Measurements from ENCODE around the gene HGFAC.

HGFAC gene

DNA sequence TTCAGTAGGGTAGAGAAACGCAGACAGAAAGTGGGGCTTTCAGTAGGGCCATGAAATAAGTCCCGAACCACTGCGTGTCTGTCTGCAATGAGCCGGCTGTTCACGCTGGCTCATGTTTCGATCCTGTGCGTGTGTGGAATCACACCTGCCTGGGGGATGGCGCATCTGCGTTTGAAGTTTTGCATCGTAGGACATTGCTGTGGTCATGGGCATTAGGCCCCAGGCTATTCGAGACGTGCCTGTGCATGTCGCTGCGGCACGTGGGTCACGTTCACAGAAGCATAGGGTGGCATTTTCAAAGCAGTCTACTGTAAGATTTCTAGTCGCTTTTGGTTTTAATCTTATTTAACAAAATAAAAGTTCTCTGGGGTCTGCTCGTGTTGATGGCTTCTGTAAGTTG is 25.5 kb upstream of the HGFAC start:
- H3K4me3 ChIP-seq (ENCODE audit: low read depth, low read length) = no peak overlapping the region
- no peak for DNase-seq (ENCODE audit: low read depth)
- TF ChIP-seq, protein P1, sequence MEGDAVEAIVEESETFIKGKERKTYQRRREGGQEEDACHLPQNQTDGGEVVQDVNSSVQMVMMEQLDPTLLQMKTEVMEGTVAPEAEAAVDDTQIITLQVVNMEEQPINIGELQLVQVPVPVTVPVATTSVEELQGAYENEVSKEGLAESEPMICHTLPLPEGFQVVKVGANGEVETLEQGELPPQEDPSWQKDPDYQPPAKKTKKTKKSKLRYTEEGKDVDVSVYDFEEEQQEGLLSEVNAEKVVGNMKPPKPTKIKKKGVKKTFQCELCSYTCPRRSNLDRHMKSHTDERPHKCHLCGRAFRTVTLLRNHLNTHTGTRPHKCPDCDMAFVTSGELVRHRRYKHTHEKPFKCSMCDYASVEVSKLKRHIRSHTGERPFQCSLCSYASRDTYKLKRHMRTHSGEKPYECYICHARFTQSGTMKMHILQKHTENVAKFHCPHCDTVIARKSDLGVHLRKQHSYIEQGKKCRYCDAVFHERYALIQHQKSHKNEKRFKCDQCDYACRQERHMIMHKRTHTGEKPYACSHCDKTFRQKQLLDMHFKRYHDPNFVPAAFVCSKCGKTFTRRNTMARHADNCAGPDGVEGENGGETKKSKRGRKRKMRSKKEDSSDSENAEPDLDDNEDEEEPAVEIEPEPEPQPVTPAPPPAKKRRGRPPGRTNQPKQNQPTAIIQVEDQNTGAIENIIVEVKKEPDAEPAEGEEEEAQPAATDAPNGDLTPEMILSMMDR (IDR thresholded peaks at IDR 0.05; ENCODE audit: control insufficient read depth, extremely low read depth, insufficient read depth) = no peak

DNA sequence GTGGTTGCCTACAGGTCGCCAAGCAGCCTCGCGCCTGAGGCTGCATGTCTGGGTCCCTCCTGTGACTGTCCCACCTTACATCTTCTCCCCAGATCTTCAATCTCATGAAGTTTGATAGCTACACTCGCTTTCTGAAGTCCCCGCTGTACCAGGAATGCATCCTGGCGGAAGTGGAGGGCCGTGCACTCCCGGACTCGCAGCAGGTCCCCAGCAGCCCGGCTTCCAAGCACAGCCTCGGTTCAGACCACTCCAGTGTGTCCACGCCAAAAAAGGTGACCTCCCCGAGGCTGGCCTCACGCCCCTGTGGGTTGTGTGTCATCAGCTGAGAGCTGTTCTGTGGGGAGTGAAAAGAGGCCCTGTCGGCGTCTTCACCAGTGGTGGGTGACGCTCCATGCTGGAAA is 24.9 kb upstream of the HGFAC start:
- H3K4me3 ChIP-seq (ENCODE audit: low read depth, low read length) = no peak overlapping the region
- no peak for DNase-seq (ENCODE audit: low read depth)
- TF ChIP-seq, protein P1 (IDR thresholded peaks at IDR 0.05; ENCODE audit: control insufficient read depth, extremely low read depth, insufficient read depth) = no peak

DNA sequence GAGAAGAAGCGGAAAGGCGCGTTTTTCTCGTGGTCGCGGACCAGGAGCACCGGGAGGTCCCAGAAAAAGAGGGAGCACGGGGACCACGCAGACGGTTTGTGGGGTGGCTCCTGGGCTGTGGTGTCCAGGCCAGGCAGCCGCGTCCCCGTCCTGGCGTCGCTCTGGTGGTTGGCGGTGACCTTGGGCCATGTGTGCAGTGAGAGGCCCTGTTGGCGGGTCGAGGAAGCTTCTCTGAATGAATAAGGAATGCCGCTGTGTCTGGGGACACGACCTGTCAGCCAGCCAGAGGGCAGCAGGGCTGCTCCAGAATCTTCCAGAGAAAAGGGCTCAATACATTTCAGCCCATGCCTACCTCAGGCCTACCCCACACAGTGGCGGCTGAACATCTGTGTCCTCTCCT is 24.3 kb upstream of the HGFAC start:
- TF ChIP-seq, protein P1 (IDR thresholded peaks at IDR 0.05; ENCODE audit: control insufficient read depth, extremely low read depth, insufficient read depth) = no peak
- no peak overlapping the region for H3K4me3 ChIP-seq (ENCODE audit: low read depth, low read length)
- no peak for DNase-seq (ENCODE audit: low read depth)

DNA sequence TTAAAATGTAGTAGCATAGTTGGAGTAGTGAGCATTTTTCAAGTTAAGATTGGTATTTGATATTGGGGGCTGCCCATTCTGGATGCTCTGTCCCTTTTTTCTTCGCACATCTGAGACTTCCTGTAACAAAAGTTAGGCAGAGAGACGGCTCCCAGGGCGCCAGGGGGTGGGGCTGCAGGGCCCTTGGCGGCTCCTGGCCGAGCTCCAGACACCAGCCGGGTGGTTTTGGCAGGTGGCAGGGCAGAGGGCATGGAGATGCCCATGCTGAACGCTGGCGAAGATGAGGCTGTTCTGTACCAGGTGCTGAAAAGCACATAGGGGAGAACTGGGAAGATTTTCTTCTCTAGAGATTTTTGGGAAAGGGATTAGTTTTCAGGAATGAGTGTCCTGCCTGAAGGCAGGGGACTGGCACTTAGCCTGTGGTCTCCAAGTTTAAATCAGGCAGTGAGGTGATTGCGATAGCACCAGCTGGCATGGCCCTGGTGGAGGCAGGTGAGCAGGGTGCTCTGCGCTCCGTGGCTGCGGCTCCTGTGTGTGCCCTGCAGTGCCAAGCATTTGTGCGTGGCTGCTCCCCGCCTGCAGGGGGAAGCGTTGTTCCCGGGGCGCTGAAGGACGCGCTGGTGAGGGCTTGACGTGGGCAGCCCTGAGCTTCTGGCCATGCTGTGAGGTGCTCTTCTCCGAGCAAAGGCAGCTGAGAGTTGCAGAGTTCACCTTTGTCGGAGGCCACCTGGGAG is 23.6 kb upstream of the HGFAC start:
- TF ChIP-seq, protein P1 (IDR thresholded peaks at IDR 0.05; ENCODE audit: control insufficient read depth, extremely low read depth, insufficient read depth) = peak; percentile 9; the same call in 1 of the 2 replicates
- DNase-seq (ENCODE audit: low read depth) = no peak
- H3K4me3 ChIP-seq (ENCODE audit: low read depth, low read length) = no peak overlapping the region

DNA sequence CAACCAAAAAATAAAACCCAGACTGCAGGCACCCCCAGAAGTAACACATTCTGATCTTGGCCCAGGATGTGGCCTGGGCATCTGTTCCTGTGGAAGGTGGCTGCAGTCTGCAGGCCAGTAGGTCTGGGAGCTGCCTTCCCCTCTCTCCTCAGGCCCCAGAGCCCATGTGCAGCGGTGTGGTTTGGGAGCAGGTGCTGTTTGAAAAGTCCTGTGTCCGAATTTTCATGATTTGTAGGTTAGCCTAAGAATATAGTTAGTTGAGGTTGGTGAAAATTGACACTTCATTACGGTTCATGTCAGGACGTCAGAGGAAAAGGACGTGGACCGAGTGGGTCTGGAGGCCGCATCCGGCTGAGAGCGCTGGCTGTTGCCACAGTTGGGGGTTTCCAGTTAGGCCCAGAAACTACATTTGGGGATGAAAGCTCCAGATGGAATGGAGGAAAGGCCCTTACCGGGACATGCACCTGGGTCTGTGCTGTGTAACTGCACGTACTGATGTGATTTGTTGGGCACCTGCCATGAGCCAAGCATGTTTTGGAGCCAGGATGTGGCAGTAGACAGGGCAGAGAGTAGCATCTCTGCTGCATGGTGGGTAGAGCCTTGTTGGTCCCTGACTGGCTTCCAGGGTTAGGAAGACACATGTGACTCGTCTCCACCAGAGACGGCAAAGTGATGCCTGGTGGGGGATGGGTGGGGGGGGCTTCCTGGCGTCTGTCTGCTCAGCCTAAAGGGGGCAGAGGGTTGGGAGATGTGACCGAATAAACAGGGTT is 21.7 kb upstream of the HGFAC start:
- no peak overlapping the region for H3K4me3 ChIP-seq (ENCODE audit: low read depth, low read length)
- no peak for DNase-seq (ENCODE audit: low read depth)
- TF ChIP-seq, protein P1 (IDR thresholded peaks at IDR 0.05; ENCODE audit: control insufficient read depth, extremely low read depth, insufficient read depth) = no peak

DNA sequence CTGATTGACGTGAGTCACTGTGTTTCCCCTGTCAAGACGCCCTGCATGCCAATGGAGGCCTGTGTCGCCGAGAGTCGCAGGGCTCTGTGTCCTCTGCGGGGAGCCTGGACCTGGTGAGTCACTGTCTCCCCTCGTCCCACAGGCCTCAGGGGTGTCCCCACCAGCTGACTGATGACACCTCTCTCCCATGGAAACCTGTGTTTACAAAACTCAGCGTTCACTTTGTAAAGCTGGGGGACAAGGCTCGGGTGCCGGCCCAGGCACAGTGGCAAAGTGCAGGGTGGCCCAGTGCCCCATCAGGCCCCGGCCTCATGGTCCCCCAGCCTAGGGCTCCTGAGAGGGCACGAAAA is 21.2 kb upstream of the HGFAC start:
- TF ChIP-seq, protein P1 (IDR thresholded peaks at IDR 0.05; ENCODE audit: control insufficient read depth, extremely low read depth, insufficient read depth) = no peak
- no peak for DNase-seq (ENCODE audit: low read depth)

More for the DNA sequence above, 21.2 kb upstream of the HGFAC start:
- no peak overlapping the region for H3K4me3 ChIP-seq (ENCODE audit: low read depth, low read length)

Measured in LNCaP clone FGC (cell line).